ENCODE results near the gene SOX18.

Gene SOX18

DNA sequence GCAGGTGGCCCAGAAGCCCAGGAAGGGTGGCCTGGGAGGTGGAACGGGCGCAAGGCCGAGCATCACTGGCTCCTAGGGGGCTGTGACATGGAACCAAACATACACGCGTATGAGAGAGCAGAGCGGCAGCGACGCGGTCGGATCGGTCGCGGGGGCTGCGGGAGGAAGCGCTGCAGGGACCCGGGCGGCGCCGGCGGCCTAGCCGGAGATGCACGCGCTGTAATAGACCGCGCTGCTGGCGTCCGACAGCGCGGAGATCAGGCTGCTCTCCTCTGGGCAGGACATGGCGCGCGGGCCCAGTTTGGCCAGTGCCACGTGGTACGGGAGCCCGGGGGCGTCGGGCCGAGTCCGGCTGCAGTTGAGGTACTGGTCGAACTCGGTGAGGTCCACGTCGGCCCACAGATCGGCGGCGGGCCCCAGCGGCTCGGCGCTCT, 1.5 kb downstream of the SOX18 start:
- DNase-seq (ENCODE audit: low spot score), result no peak
- in situ Hi-C loops (cut with MboI; ENCODE audit: low pct_unique_long_range_greater_than_20kb, low sequenced_read_pairs, unreplicated experiment), result no loop called here
- no peak for TF ChIP-seq CTCF (IDR thresholded peaks at IDR 0.05; ENCODE audit: extremely low read depth, insufficient read depth, missing control alignments)

- in situ Hi-C loops (cut with MboI; ENCODE audit: low pct_unique_long_range_greater_than_20kb, low sequenced_read_pairs, unreplicated experiment), result no loop called here
- no peak for TF ChIP-seq CTCF (IDR thresholded peaks at IDR 0.05; ENCODE audit: extremely low read depth, insufficient read depth, missing control alignments)
- DNase-seq (ENCODE audit: low spot score), result no peak
These were observed 2.4 kb downstream of the SOX18 start for GRCh38 chr20:64047046-64047389.

DNA sequence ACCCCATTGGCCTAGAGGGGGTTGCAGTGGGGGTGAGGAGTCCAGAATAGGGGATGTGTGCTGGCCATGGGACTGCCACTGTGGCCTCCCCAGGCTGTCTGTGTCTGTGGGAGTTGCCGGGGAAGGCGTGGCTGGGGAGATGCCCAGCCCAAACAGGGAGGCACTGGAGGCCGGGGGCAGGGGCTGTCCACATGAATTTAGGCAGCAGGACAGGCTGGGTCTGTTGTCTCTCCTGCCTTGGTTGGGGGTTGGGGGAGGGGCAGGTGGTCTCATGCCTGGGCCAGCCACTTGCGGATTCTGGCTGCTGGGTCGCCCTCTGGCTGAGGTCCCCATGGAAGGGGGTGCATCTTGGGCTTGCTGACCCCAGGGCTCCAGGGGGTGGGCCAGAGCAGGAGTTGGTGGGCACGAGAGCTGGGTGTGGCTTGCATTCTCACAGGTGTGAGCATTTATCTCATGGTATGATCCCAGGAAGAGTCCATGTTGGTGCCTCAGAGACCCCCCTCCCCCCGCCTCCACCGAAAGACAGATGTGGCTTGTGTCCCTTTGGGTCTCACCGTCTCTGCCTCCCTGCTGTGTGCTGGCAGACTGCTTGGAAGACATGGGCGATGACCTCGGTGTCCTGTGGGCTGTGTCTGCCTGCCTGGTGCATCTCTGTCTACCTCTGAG, 4.0 kb downstream of the SOX18 start:
- DNase-seq (ENCODE audit: low spot score), result no peak
- in situ Hi-C loops (cut with MboI; ENCODE audit: low pct_unique_long_range_greater_than_20kb, low sequenced_read_pairs, unreplicated experiment), result no loop called here
- no peak for TF ChIP-seq CTCF (IDR thresholded peaks at IDR 0.05; ENCODE audit: extremely low read depth, insufficient read depth, missing control alignments)

GRCh38 chr20:64044484-64045247, 4.8 kb downstream of the SOX18 start:
- TF ChIP-seq CTCF (IDR thresholded peaks at IDR 0.05; ENCODE audit: extremely low read depth, insufficient read depth, missing control alignments), result no peak
- DNase-seq (ENCODE audit: low spot score), result no peak
- in situ Hi-C loops (cut with MboI; ENCODE audit: low pct_unique_long_range_greater_than_20kb, low sequenced_read_pairs, unreplicated experiment), result no loop called here

DNA sequence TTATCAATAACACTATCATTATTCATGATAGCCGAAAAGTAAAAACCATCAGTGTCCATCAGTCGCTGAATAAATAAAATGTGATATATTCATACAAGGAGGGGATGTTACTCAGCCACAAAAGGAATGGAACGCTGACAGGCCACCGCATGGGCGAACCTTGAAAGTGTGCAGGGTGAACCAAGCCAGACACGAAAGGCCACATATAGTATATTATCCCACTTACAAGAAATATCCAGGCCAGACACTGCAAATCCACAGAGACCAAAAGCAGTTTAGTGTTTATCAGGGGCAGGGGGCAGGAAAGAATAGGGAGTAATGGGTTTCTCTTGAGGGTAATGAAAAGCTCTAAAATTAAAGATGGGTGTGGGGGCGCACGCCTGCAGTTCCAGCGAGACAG, 5.7 kb downstream of the SOX18 start:
- no peak for TF ChIP-seq CTCF (IDR thresholded peaks at IDR 0.05; ENCODE audit: extremely low read depth, insufficient read depth, missing control alignments)
- in situ Hi-C loops (cut with MboI; ENCODE audit: low pct_unique_long_range_greater_than_20kb, low sequenced_read_pairs, unreplicated experiment), result no loop called here
- DNase-seq (ENCODE audit: low spot score), result no peak

DNA sequence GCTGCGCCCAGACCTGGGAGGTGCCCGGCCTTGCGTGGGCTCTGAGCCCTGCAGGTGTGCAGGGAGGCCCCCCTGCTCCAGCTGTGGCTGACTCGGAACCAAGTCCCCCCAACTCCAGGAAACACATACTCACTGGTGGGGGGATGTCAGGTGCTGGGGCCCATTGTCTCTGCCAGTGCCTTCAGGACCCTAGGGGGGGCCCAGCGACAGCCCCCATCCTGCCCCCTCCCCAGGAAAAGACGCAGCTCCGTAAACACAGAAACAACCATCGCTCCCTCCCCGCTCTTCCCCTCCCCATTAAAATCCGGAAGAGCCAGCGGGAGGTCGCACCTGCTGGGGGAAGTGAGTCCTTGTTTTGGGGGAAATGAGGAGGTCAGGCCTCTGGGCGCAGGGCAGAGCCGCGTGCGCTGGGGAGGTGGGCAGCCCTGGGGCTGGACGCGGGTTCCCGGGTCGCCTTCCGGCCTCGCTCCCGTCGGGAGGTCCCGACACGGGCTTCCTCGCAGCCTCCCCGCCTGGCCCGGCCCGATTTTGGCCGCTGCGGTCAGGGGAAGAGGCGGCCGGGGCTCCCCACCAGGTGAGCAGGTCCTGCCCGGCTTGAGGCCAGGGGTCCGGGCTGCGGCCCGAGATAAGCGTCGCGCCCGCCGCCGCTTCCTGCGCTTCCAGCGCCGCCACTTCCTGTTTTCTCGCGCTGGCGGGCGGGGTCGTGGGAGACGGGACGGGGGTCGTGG, 7.2 kb downstream of the SOX18 start:
- no peak for TF ChIP-seq CTCF (IDR thresholded peaks at IDR 0.05; ENCODE audit: extremely low read depth, insufficient read depth, missing control alignments)
- in situ Hi-C loops (cut with MboI; ENCODE audit: low pct_unique_long_range_greater_than_20kb, low sequenced_read_pairs, unreplicated experiment), result no loop called here
- peak; percentile 63 for DNase-seq (ENCODE audit: low spot score)

Data from GM13977 (cell line).